Measurements from ENCODE around the gene NDUFV1. TPM values are rescaled to one million over a fixed set of nuclear protein-coding genes. Genes with fewer than 3 reads are reported as not detected.
A peak's percentile ranks its signal among the peaks of the same experiment; 100 is the strongest.
"Not testable (repeated sequence)": the region's sequence is repeated elsewhere in the genome, so short reads cannot be mapped to it uniquely, and the experiment has no call there.

Gene NDUFV1
- total RNA-seq, 1 donor from 2014 or later, result 111 TPM

GRCh38 chr11:67626970-67627369, 20.2 kb downstream of the NDUFV1 start:
- no peak for DNase-seq (ENCODE audit: low spot score)

- DNase-seq (ENCODE audit: low spot score), result no peak
Measured at GRCh38 chr11:67627441-67627811, 20.7 kb downstream of the NDUFV1 start.

- no peak for DNase-seq (ENCODE audit: low spot score)
Measured at GRCh38 chr11:67627812-67628624, 21.3 kb downstream of the NDUFV1 start.

- DNase-seq (ENCODE audit: low spot score), result no peak
Measured at GRCh38 chr11:67628710-67629385, 22.1 kb downstream of the NDUFV1 start.

GRCh38 chr11:67629386-67630227, 22.9 kb downstream of the NDUFV1 start, which contains the start of gene NUDT8:
Gene NUDT8 (minus strand): TSS chr11:67629937. CDS start chr11:67629911, 26 bp downstream.
- DNase-seq (ENCODE audit: low spot score), result peak; percentile 80

GRCh38 chr11:67630228-67630942, 23.6 kb downstream of the NDUFV1 start:
- DNase-seq (ENCODE audit: low spot score), result peak; percentile 98

- no peak for DNase-seq (ENCODE audit: low spot score)
Measured at GRCh38 chr11:67630943-67631331, 24.2 kb downstream of the NDUFV1 start.

- no peak for DNase-seq (ENCODE audit: low spot score)
Measured at GRCh38 chr11:67631411-67631810, 24.7 kb downstream of the NDUFV1 start.

- no peak for DNase-seq (ENCODE audit: low spot score)
Measured at GRCh38 chr11:67631853-67632174, 25.1 kb downstream of the NDUFV1 start.

- no peak for DNase-seq (ENCODE audit: low spot score)
Measured at GRCh38 chr11:67632175-67632981, 25.6 kb downstream of the NDUFV1 start.

- no peak for DNase-seq (ENCODE audit: low spot score)
Measured at GRCh38 chr11:67632982-67633755, 26.4 kb downstream of the NDUFV1 start.

GRCh38 chr11:67633758-67634365, 27.1 kb downstream of the NDUFV1 start:
- no peak for DNase-seq (ENCODE audit: low spot score)

GRCh38 chr11:67634366-67635230, 27.9 kb downstream of the NDUFV1 start:
- DNase-seq (ENCODE audit: low spot score), result no peak

- DNase-seq (ENCODE audit: low spot score), result no peak
Measured at GRCh38 chr11:67635231-67635521, 28.4 kb downstream of the NDUFV1 start.

- DNase-seq (ENCODE audit: low spot score), result no peak
Measured at GRCh38 chr11:67636962-67637361, 30.2 kb downstream of the NDUFV1 start.

GRCh38 chr11:67637441-67637840, 30.7 kb downstream of the NDUFV1 start:
- DNase-seq (ENCODE audit: low spot score), result not testable (repeated sequence)

GRCh38 chr11:67638535-67639437, 32.0 kb downstream of the NDUFV1 start:
- DNase-seq (ENCODE audit: low spot score), result no peak

- no peak for DNase-seq (ENCODE audit: low spot score)
Measured at GRCh38 chr11:67639438-67639859, 32.7 kb downstream of the NDUFV1 start, which contains the start of gene TBX10. Gene TBX10 (minus strand): TSS chr11:67639763. CDS start chr11:67639472, 291 bp downstream.

All from umbilical cord (tissue), 2 donors.